CD4-positive, alpha-beta T cell treated with Interleukin-6 at 100 ng/mL for 8 hours (primary cell): ENCODE data around the gene ARFGAP2.

Experiments used
- DNase-seq: peaks from one replicate; pipeline ENCODE4 v3.0.0-alpha.2; 2020; ENCODE audit warnings: mixed read lengths, low spot score

Gene ARFGAP2

GRCh38 chr11:47171061-47171838 lies 5.4 kb downstream of the ARFGAP2 start:
- no peak for DNase-seq

- no peak for DNase-seq
These were observed 10.3 kb downstream of the ARFGAP2 start for GRCh38 chr11:47166368-47166767.

- no peak for DNase-seq
These were observed 11.3 kb downstream of the ARFGAP2 start for GRCh38 chr11:47165253-47165840.

GRCh38 chr11:47164321-47164720 lies 12.4 kb downstream of the ARFGAP2 start:
- no peak for DNase-seq

- DNase-seq = no peak
These were observed 12.8 kb downstream of the ARFGAP2 start for GRCh38 chr11:47163898-47164297.

GRCh38 chr11:47163193-47163592 lies 13.5 kb downstream of the ARFGAP2 start:
- no peak for DNase-seq

GRCh38 chr11:47162426-47162825 lies 14.3 kb downstream of the ARFGAP2 start:
- DNase-seq = no peak

- no peak for DNase-seq
These were observed 14.8 kb downstream of the ARFGAP2 start for GRCh38 chr11:47161890-47162289.

- DNase-seq = peak; percentile 48
These were observed 15.4 kb downstream of the ARFGAP2 start for GRCh38 chr11:47161134-47161854.

- no peak for DNase-seq
These were observed 15.9 kb downstream of the ARFGAP2 start for GRCh38 chr11:47160753-47161133.

- no peak for DNase-seq
These were observed 18.4 kb downstream of the ARFGAP2 start for GRCh38 chr11:47158242-47158641.

GRCh38 chr11:47157805-47158204 lies 18.9 kb downstream of the ARFGAP2 start:
- DNase-seq = no peak

- no peak for DNase-seq
These were observed 19.7 kb downstream of the ARFGAP2 start for GRCh38 chr11:47156951-47157350.

- no peak for DNase-seq
These were observed 20.3 kb downstream of the ARFGAP2 start for GRCh38 chr11:47156333-47156732.

- no peak for DNase-seq
These were observed 20.8 kb downstream of the ARFGAP2 start for GRCh38 chr11:47155879-47156278.

GRCh38 chr11:47154616-47155570 lies 21.8 kb downstream of the ARFGAP2 start:
- DNase-seq = peak; percentile 44

GRCh38 chr11:47152953-47153950 lies 23.4 kb downstream of the ARFGAP2 start:
- DNase-seq = peak; percentile 44

GRCh38 chr11:47152126-47152952 lies 24.3 kb downstream of the ARFGAP2 start:
- no peak for DNase-seq

GRCh38 chr11:47149782-47150181 lies 26.9 kb downstream of the ARFGAP2 start:
- DNase-seq = no peak
